SK-N-MC (cell line): ENCODE data around the gene VAV2.

Experiments used
- DNase-seq: peaks from one replicate; pipeline ENCODE4 v3.0.0-alpha.2; 2011; ENCODE audit warnings: low read depth, low spot score
- H3K27ac ChIP-seq: fragments of 200-600 bp; sonication (generic); 2 replicates; pipeline ENCODE4 v1.5.1; 2016; ENCODE audit warnings: mixed run types
- H3K36me3 ChIP-seq: fragments of 200-600 bp; sonication (generic); 2 replicates; pipeline ENCODE4 v1.6.1; 2017; ENCODE audit warnings: antibody characterized with exemption, low read length, mixed read lengths; ENCODE audit not compliant: insufficient read depth
- H3K4me3 ChIP-seq: fragments of 200-600 bp; sonication (generic); 2 replicates; pipeline ENCODE4 v1.5.1; 2016
- H3K9ac ChIP-seq: fragments of 200-600 bp; sonication (generic); 2 replicates; pipeline ENCODE4 v1.8.0; 2017; ENCODE audit warnings: mixed run types, mixed read lengths; ENCODE audit not compliant: insufficient read length
- H3K9me3 ChIP-seq: fragments of 200-600 bp; sonication (generic); 2 replicates; pipeline ENCODE4 v1.6.1; 2017; ENCODE audit warnings: low read depth, mild to moderate bottlenecking, antibody characterized with exemption, low read length, moderate library complexity, mixed read lengths
- EZH2 ChIP-seq: fragments of 200-600 bp; sonication (generic); IDR thresholded peaks from one replicate; pipeline ENCODE4 v1.6.1; 2017; ENCODE audit warnings: antibody characterized with exemption
- FOXP2 ChIP-seq: optimal IDR thresholded peaks from 2 replicates; pipeline ENCODE3; 2011; ENCODE audit warnings: mild to moderate bottlenecking, moderate library complexity; ENCODE audit not compliant: insufficient read depth; ENCODE audit errors: extremely low read length, control extremely low read depth
- POLR2AphosphoS5 ChIP-seq: IDR thresholded peaks from 2 replicates; pipeline ENCODE4 v1.6.1; 2012; ENCODE audit warnings: mild to moderate bottlenecking, low read depth, low read length, borderline replicate concordance

VAV2 gene

GRCh38 chr9:133803745-133804144, 188.4 kb downstream of the VAV2 start:
- DNase-seq: no peak
- Histone ChIP-seq H3K27ac (no peak overlapping the region), H3K36me3 (no peaks in the 10 kb centered on the region), H3K9me3 (no peaks in the 10 kb centered on the region), H3K4me3 (no peak overlapping the region), H3K9ac (no peak overlapping the region)
- TF ChIP-seq FOXP2: no peak
- TF ChIP-seq EZH2: no peak
- TF ChIP-seq POLR2AphosphoS5: no peak

GRCh38 chr9:133803028-133803585, 189.0 kb downstream of the VAV2 start:
- no peak for DNase-seq
- Histone ChIP-seq H3K36me3 (no peaks in the 10 kb centered on the region), H3K4me3 (no peak overlapping the region), H3K9ac (no peak overlapping the region), H3K9me3 (no peaks in the 10 kb centered on the region), H3K27ac (no peak overlapping the region)
- TF ChIP-seq FOXP2: no peak
- TF ChIP-seq POLR2AphosphoS5: no peak
- TF ChIP-seq EZH2: no peak

- Histone ChIP-seq H3K9ac (no peak overlapping the region), H3K27ac (no peak overlapping the region), H3K9me3 (no peaks in the 10 kb centered on the region), H3K36me3 (no peaks in the 10 kb centered on the region), H3K4me3 (no peak overlapping the region)
- TF ChIP-seq FOXP2 (no peak), POLR2AphosphoS5 (no peak), EZH2 (no peak)
- DNase-seq: no peak
Measured at GRCh38 chr9:133801739-133802138, 190.4 kb downstream of the VAV2 start.

GRCh38 chr9:133800266-133800665, 191.9 kb downstream of the VAV2 start:
- no peak for TF ChIP-seq EZH2
- no peak for TF ChIP-seq FOXP2
- TF ChIP-seq POLR2AphosphoS5: no peak
- H3K9me3 ChIP-seq: no peaks in the 10 kb centered on the region

GRCh38 chr9:133799716-133800115, 192.4 kb downstream of the VAV2 start:
- no peaks in the 10 kb centered on the region for H3K36me3 ChIP-seq
- TF ChIP-seq EZH2 (no peak), FOXP2 (no peak), POLR2AphosphoS5 (no peak)
- no peaks in the 10 kb centered on the region for H3K9me3 ChIP-seq
- no peak for DNase-seq
- no peak overlapping the region for H3K4me3 ChIP-seq
- no peak overlapping the region for H3K27ac ChIP-seq
- H3K9ac ChIP-seq: no peak overlapping the region

More at GRCh38 chr9:133800266-133800665, 191.9 kb downstream of the VAV2 start:
- Histone ChIP-seq H3K27ac (no peak overlapping the region), H3K9ac (no peak overlapping the region), H3K4me3 (no peak overlapping the region), H3K36me3 (no peaks in the 10 kb centered on the region)
- DNase-seq: no peak

- H3K9me3 ChIP-seq: no peaks in the 10 kb centered on the region
- H3K9ac ChIP-seq: no peak overlapping the region
- no peak for TF ChIP-seq EZH2
- TF ChIP-seq FOXP2: no peak
- TF ChIP-seq POLR2AphosphoS5: no peak
- no peaks in the 10 kb centered on the region for H3K36me3 ChIP-seq
- H3K27ac ChIP-seq: no peak overlapping the region
- no peak for DNase-seq
- no peak overlapping the region for H3K4me3 ChIP-seq
Measured at GRCh38 chr9:133799106-133799505, 193.0 kb downstream of the VAV2 start.

- no peak for DNase-seq
- H3K9ac ChIP-seq: no peak overlapping the region
- TF ChIP-seq EZH2: no peak
- no peak for TF ChIP-seq FOXP2
- TF ChIP-seq POLR2AphosphoS5: no peak
- H3K27ac ChIP-seq: no peak overlapping the region
- H3K4me3 ChIP-seq: no peak overlapping the region
- H3K9me3 ChIP-seq: no peaks in the 10 kb centered on the region
- no peaks in the 10 kb centered on the region for H3K36me3 ChIP-seq
Measured at GRCh38 chr9:133798160-133798559, 194.0 kb downstream of the VAV2 start.

GRCh38 chr9:133797406-133798105, 194.6 kb downstream of the VAV2 start:
- H3K9ac ChIP-seq: no peak overlapping the region
- H3K4me3 ChIP-seq: no peak overlapping the region
- H3K36me3 ChIP-seq: no peaks in the 10 kb centered on the region
- TF ChIP-seq FOXP2 (no peak), POLR2AphosphoS5 (no peak), EZH2 (no peak)
- no peak for DNase-seq
- no peaks in the 10 kb centered on the region for H3K9me3 ChIP-seq
- no peak overlapping the region for H3K27ac ChIP-seq
